CD14-positive monocyte (primary cell): Measurements from ENCODE around the gene MECR. TPM values are rescaled to one million over a fixed set of nuclear protein-coding genes. Genes with fewer than 3 reads are reported as not detected.

Experiments
- DNase-seq, 3 donors: peaks; one replicate each; pipeline ENCODE4 v3.0.0-alpha.2; 2011 to 2022
- H2AFZ ChIP-seq: 2 replicates; pipeline ENCODE4 v1.6.0; 2012; ENCODE audit warnings: mild to moderate bottlenecking, low read depth, low read length, inconsistent platforms; ENCODE audit not compliant: insufficient read depth, poor library complexity, severe bottlenecking
- H3K27ac ChIP-seq, 2 donors: 1 replicate in 1 of 2; 2 replicates in 1 of 2; pipeline ENCODE4 v1.5.1; 2012 to 2013; ENCODE audit warnings: low read length in 2 of 2, control low read depth in 1 of 2, inconsistent platforms in 1 of 2, low read depth in 1 of 2, mild to moderate bottlenecking in 1 of 2
- H3K27me3 ChIP-seq, 2 donors: one replicate each; pipeline versions ENCODE4 v1.6.0 to v1.6.1; 2011 to 2013; ENCODE audit warnings: low read length in 2 of 2; ENCODE audit not compliant: control insufficient read depth in 2 of 2, insufficient read depth in 2 of 2
- H3K36me3 ChIP-seq, 2 donors: replicated peaks in 1 of 2; 1 replicate in 1 of 2; 2 replicates in 1 of 2; pipeline versions ENCODE4 v1.5.1 to v1.6.1; 2012 to 2013; ENCODE audit warnings: low read length in 2 of 2, control low read depth in 1 of 2, inconsistent platforms in 1 of 2, mild to moderate bottlenecking in 1 of 2; ENCODE audit not compliant: insufficient read depth in 2 of 2, control insufficient read depth in 1 of 2
- H3K4me1 ChIP-seq, 2 donors: 1 replicate in 1 of 2; 2 replicates in 1 of 2; pipeline versions ENCODE4 v1.5.1 to v1.6.1; 2012 to 2013; ENCODE audit warnings: low read length in 2 of 2, control low read depth in 1 of 2, inconsistent platforms in 1 of 2, mild to moderate bottlenecking in 1 of 2, moderate library complexity in 1 of 2; ENCODE audit not compliant: insufficient read depth in 2 of 2, control insufficient read depth in 1 of 2
- H3K4me2 ChIP-seq: replicated peaks from 2 replicates; pipeline ENCODE3; 2012; ENCODE audit warnings: low read length, moderate library complexity, mild to moderate bottlenecking; ENCODE audit not compliant: poor library complexity, severe bottlenecking; ENCODE audit errors: extremely low read depth
- H3K4me3 ChIP-seq, 3 experiments: fragments of 200-600 bp in 1 of 3; sonication (generic) in 1 of 3; replicated peaks in 1 of 3; 1 replicate in 2 of 3; 2 replicates in 1 of 3; pipeline ENCODE4 v1.5.1; 2011 to 2013; ENCODE audit warnings: low read length in 3 of 3, mild to moderate bottlenecking in 3 of 3, control low read depth in 2 of 3, low read depth in 2 of 3, inconsistent platforms in 1 of 3, moderate library complexity in 1 of 3
- H3K79me2 ChIP-seq: 2 replicates; pipeline ENCODE4 v1.6.0; 2012; ENCODE audit warnings: mild to moderate bottlenecking, control low read depth, inconsistent platforms, low read length, moderate library complexity; ENCODE audit not compliant: insufficient read depth
- H3K9ac ChIP-seq: 2 replicates; pipeline ENCODE4 v1.6.0; 2017; ENCODE audit warnings: low read length, mild to moderate bottlenecking; ENCODE audit not compliant: insufficient read depth, poor library complexity, severe bottlenecking
- H3K9me3 ChIP-seq, 2 donors: replicated peaks in 1 of 2; 1 replicate in 1 of 2; 2 replicates in 1 of 2; pipeline versions ENCODE4 v1.5.1 to v1.6.1; 2012 to 2013; ENCODE audit warnings: low read length in 2 of 2, control low read depth in 1 of 2; ENCODE audit not compliant: control insufficient read depth in 1 of 2, insufficient read depth in 1 of 2
- H4K20me1 ChIP-seq: 2 replicates; pipeline ENCODE4 v1.6.0; 2012; ENCODE audit warnings: mild to moderate bottlenecking, low read length, control low read depth, moderate library complexity; ENCODE audit not compliant: insufficient read depth
- H3K27ac Mint-ChIP-seq, 7 donors: one replicate each; pipeline ENCODE4 v1.8.0; 2020; ENCODE audit warnings: mild to moderate bottlenecking in 7 of 7, mixed read lengths in 7 of 7, moderate library complexity in 6 of 7, inconsistent platforms in 2 of 7
- H3K27me3 Mint-ChIP-seq, 3 donors: one replicate each; pipeline ENCODE4 v1.8.0; 2021 to 2022; ENCODE audit warnings: low read depth in 3 of 3, mild to moderate bottlenecking in 3 of 3, mixed read lengths in 3 of 3, moderate library complexity in 3 of 3, inconsistent platforms in 1 of 3
- H3K36me3 Mint-ChIP-seq, 2 donors: one replicate each; pipeline ENCODE4 v1.8.0; 2020; ENCODE audit warnings: mixed read lengths in 2 of 2, inconsistent platforms in 1 of 2, mild to moderate bottlenecking in 1 of 2
- H3K4me1 Mint-ChIP-seq: one replicate; pipeline ENCODE4 v1.8.0; 2020; ENCODE audit warnings: mild to moderate bottlenecking, mixed read lengths
- H3K4me3 Mint-ChIP-seq, 2 donors: one replicate each; pipeline ENCODE4 v1.8.0; 2020; ENCODE audit warnings: mild to moderate bottlenecking in 2 of 2, mixed read lengths in 2 of 2, moderate library complexity in 1 of 2
- H3K9me3 Mint-ChIP-seq, 7 donors: one replicate each; pipeline ENCODE4 v1.8.0; 2020 to 2022; ENCODE audit warnings: mixed read lengths in 7 of 7, mild to moderate bottlenecking in 6 of 7, moderate library complexity in 6 of 7, inconsistent platforms in 2 of 7
- WGBS: methylation state at CpG from one replicate; pipeline ENCODE4 v1.1.5; 2013; ENCODE audit warnings: missing lambda C conversion rate; ENCODE audit not compliant: insufficient coverage; 5-methylcytosine and 5-hydroxymethylcytosine counted together
- intact Hi-C, 2 donors: fragments of 100-400 bp; cut with micrococcal nuclease; formaldehyde crosslinking; loops; one replicate each; pipeline versions ENCODE4 v1.15.0 to v1.15.1; 2023
- polyA plus RNA-seq, 3 donors: library from polyadenylated mRNA; depleted of rRNA in 1 of 3; unstranded in 2 of 3; stranded (reverse) in 1 of 3; fragments of 300-500 nt in 2 of 3; fragments of >200 nt in 1 of 3; fragmentation: Illumina TruSeq in 2 of 3; gene quantifications; 1 replicate in 2 of 3; 2 replicates in 1 of 3; pipeline ENCODE4 v1.2.3, GENCODE V29; 2012 to 2021
- TF ChIP-seq, protein P1 (sequence below): fragments of 200-600 bp; IDR thresholded peaks from one replicate; pipeline ENCODE4 v1.8.0; 2022; ENCODE audit warnings: antibody characterized with exemption, mild to moderate bottlenecking

The MECR gene
- polyA plus RNA-seq, 3 donors: 6.3 to 8.5 (median 7.5) TPM

DNA sequence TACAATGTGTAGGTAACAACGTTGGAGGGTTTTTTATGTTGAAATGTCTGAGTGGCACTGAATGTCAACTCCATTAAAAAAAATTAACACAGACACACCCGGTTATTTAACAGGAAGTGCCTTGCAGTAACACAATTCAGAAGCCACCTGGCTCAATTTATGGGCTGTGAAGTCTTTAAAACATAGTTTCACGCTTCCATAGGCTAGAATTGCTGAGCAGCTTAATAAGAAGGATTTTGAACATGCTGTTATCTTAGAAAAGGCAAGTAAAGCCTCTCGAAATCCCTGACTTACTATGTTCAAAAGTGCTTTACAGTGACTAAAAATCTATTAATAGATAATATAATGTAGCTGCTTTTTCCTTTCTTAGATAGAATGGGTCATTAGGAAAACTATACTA, 68.7 kb downstream of the MECR start:
- no peak overlapping the region for H2AFZ ChIP-seq
- H3K36me3 ChIP-seq: peaks cover 73 to 94% of the 10 kb centered on the region in 2 donors
- no peaks in the 10 kb centered on the region for H3K9me3 ChIP-seq
- peaks cover 0 to 2% (median 0%) of the 10 kb centered on the region in 3 donors for H3K27me3 Mint-ChIP-seq
- H3K4me3 ChIP-seq: no peak overlapping the region
- TF ChIP-seq, protein P1, sequence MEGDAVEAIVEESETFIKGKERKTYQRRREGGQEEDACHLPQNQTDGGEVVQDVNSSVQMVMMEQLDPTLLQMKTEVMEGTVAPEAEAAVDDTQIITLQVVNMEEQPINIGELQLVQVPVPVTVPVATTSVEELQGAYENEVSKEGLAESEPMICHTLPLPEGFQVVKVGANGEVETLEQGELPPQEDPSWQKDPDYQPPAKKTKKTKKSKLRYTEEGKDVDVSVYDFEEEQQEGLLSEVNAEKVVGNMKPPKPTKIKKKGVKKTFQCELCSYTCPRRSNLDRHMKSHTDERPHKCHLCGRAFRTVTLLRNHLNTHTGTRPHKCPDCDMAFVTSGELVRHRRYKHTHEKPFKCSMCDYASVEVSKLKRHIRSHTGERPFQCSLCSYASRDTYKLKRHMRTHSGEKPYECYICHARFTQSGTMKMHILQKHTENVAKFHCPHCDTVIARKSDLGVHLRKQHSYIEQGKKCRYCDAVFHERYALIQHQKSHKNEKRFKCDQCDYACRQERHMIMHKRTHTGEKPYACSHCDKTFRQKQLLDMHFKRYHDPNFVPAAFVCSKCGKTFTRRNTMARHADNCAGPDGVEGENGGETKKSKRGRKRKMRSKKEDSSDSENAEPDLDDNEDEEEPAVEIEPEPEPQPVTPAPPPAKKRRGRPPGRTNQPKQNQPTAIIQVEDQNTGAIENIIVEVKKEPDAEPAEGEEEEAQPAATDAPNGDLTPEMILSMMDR: no peak
- H3K9ac ChIP-seq: no peak overlapping the region
- H4K20me1 ChIP-seq: peaks cover 100% of the 10 kb centered on the region
- no peaks in the 10 kb centered on the region for H3K4me1 ChIP-seq
- H3K4me3 Mint-ChIP-seq: no peak overlapping the region
- no peaks in the 10 kb centered on the region for H3K27me3 ChIP-seq
- peaks cover 2% of the 10 kb centered on the region for H3K4me1 Mint-ChIP-seq
- no peak overlapping the region for H3K4me2 ChIP-seq
- H3K27ac Mint-ChIP-seq: no peak overlapping the region
- peaks cover 72% of the 10 kb centered on the region for H3K79me2 ChIP-seq
- H3K27ac ChIP-seq: peak overlapping the region in 1 of 2 donors; percentile 47
- no peaks in the 10 kb centered on the region for H3K9me3 Mint-ChIP-seq
- no CpG with 5 or more reads among the region's 4 CpGs for WGBS
- intact Hi-C loops: no loop called here
- H3K36me3 Mint-ChIP-seq: peaks cover 61 to 74% of the 10 kb centered on the region in 2 donors
- no peak for DNase-seq

DNA sequence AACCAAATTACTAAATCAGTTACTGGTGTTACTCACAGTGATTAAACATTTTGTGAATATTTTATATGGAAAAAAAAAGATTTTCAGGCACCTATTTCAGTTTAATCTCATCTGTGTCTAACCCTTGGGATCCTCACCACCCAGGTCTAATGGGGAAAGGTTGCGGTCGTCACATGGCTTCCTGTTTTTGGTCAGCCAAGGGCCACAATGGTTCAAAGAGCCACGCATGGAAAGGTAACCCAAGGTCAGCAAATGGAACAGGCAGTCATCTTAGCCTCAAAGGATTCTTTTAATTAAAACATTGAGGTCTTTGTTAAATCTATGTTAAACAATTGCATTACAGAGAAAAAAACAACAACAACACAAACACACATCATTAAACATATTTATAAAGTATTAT, 71.0 kb downstream of the MECR start:
- Histone ChIP-seq H3K27me3 (no peaks in the 10 kb centered on the region), H2AFZ (no peak overlapping the region), H3K27ac (no peak overlapping the region), H3K4me1 (no peaks in the 10 kb centered on the region), H3K9me3 (no peaks in the 10 kb centered on the region), H3K4me3 (no peak overlapping the region), H3K9ac (no peak overlapping the region), H3K36me3 (peaks cover 76 to 94% of the 10 kb centered on the region in 2 donors), H4K20me1 (peaks cover 100% of the 10 kb centered on the region), H3K4me2 (no peak overlapping the region), H3K79me2 (peaks cover 49% of the 10 kb centered on the region)
- intact Hi-C loops: no loop called here
- H3K4me3 Mint-ChIP-seq: no peak overlapping the region
- H3K27me3 Mint-ChIP-seq: peaks cover 0 to 2% (median 0%) of the 10 kb centered on the region in 3 donors
- TF ChIP-seq, protein P1: no peak
- peaks cover 0 to 1% (median 0%) of the 10 kb centered on the region in 7 donors for H3K9me3 Mint-ChIP-seq
- peaks cover 2% of the 10 kb centered on the region for H3K4me1 Mint-ChIP-seq
- peaks cover 57 to 75% of the 10 kb centered on the region in 2 donors for H3K36me3 Mint-ChIP-seq
- no peak for DNase-seq
- H3K27ac Mint-ChIP-seq: peak overlapping the region in 2 of 7 donors; percentile 53 to 74
- WGBS: no CpG with 5 or more reads among the region's 3 CpGs
